ENCODE measurements around the gene EFNA4. TPM values are rescaled to one million over a fixed set of nuclear protein-coding genes. Genes with fewer than 3 reads are reported as not detected.
A peak's percentile ranks its signal among the peaks of the same experiment; 100 is the strongest.

EFNA4 gene
- total RNA-seq, 1 donor from 2014 or later = 2.6 TPM

DNA sequence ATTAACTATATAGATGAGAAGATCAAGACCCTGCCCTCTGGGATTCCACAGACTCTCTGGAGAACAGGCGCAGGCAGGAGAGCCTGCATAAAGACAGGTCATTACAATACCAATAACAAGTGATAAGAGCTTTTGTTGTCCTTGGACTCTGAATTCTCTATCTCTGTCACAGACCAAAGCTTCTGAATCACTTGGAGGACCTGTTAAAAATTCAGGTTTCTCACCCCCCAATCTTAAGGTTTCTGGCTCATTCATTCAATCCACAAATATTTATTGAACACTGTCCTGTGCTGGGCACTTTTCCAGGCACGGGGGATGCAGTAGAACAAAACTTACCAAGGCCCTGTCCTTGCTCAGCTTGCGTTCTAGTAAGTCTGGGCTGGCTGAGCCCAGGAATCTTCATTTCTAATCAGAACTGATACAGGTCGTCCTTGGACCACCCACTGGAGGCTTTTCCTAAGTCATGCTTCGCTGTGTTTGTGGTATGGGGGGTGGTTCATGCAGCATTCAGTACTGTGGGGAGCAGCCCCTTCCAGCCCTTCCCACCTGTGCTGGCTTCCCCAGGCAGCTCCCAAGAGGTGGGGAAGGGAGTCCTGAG lies 1.4 kb downstream of the EFNA4 start:
- ATAC-seq (ENCODE audit: poor library complexity) = no peak
- DNase-seq = no peak
- intact Hi-C loops (cut with DNase I) = loop anchor here (5.0 kb wide), 1 partner anchor 103 kb away; the partner anchor contains the start of gene PYGO2

DNA sequence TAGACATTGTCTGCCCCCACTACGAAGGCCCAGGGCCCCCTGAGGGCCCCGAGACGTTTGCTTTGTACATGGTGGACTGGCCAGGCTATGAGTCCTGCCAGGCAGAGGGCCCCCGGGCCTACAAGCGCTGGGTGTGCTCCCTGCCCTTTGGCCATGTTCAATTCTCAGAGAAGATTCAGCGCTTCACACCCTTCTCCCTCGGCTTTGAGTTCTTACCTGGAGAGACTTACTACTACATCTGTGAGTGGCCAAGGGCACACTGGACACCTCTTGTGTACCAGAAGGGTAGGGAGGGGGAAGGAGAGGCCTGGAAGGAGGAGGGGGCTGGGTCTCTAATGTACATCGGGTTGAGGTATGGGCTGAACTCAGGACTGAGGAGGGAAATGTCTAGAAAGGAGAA lies 3.2 kb downstream of the EFNA4 start:
- DNase-seq = no peak
- intact Hi-C loops (cut with DNase I) = no loop called here
- ATAC-seq (ENCODE audit: poor library complexity) = no peak

DNA sequence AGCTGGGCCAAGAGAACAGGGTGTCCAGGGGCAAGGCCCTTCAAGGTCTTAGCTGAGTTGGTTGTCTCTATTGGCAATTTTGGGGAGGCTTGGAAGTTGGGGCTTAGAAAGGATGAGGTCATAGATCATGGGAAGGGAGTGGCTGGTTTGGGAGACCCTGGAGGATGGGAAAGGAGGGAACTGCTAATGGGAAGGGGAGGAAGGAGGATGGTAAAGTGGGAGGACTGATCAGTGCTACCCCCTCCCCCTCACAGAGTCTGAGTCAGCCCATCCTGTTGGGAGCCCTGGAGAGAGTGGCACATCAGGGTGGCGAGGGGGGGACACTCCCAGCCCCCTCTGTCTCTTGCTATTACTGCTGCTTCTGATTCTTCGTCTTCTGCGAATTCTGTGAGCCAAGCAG lies 5.1 kb downstream of the EFNA4 start:
- no peak for ATAC-seq (ENCODE audit: poor library complexity)
- intact Hi-C loops (cut with DNase I) = no loop called here

DNA sequence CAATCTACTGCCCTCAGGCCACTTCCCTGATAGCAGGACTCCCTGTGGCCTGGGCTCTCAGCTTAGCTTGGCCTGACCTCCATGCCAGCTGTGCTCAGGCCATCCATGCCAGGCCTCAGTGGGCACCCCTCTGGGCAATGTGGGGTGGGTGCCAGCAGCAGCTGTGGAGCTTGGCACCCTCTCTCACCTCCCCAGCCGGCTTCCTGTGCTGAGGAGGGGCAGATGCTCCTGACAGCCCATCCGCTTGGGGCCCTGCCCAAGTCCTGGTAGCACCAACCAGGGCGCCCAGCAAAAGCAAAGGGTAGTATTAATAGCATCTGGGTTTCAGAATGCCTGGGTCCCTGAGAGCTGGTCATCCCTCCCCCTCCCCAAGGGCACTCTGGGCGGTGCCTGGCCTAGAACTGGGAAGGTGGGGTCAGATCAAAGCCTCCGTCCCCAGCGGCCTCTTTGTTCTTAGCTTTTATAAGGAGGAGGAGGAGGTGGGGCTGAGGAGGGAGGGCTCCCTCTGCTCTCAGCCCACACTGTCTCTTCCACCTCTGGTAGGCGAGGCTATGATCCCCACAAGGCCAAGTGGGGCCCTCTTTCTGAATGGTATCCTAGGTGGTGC lies 6.1 kb downstream of the EFNA4 start:
- intact Hi-C loops (cut with DNase I) = no loop called here
- ATAC-seq (ENCODE audit: poor library complexity) (no peak), DNase-seq (no peak)

More for the DNA sequence above, 5.1 kb downstream of the EFNA4 start:
- no peak for DNase-seq

DNA sequence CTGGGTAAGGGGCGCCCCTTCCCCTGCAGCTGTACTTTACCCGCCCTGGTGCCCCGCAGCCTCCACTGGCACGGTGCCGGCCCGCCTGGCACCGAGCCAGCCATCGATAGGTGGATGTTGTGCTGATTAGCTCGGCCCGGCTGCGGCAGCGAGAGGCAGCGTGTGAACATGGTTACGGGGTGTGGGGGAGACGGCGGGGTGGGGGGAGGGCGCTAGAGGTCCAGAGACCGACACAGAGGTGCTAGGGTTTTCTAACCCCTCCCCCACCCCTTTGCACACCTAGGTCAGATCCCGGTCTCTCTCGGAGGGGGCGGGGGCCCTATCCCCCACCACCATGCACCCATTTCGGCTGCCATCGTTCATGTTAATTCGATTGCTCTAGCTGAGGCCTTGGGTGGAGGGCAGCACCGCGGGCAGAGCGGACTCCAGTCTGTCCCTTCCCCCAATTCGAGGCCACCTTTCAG lies 6.7 kb downstream of the EFNA4 start:
- DNase-seq = no peak
- no peak for ATAC-seq (ENCODE audit: poor library complexity)
- intact Hi-C loops (cut with DNase I) = no loop called here

DNA sequence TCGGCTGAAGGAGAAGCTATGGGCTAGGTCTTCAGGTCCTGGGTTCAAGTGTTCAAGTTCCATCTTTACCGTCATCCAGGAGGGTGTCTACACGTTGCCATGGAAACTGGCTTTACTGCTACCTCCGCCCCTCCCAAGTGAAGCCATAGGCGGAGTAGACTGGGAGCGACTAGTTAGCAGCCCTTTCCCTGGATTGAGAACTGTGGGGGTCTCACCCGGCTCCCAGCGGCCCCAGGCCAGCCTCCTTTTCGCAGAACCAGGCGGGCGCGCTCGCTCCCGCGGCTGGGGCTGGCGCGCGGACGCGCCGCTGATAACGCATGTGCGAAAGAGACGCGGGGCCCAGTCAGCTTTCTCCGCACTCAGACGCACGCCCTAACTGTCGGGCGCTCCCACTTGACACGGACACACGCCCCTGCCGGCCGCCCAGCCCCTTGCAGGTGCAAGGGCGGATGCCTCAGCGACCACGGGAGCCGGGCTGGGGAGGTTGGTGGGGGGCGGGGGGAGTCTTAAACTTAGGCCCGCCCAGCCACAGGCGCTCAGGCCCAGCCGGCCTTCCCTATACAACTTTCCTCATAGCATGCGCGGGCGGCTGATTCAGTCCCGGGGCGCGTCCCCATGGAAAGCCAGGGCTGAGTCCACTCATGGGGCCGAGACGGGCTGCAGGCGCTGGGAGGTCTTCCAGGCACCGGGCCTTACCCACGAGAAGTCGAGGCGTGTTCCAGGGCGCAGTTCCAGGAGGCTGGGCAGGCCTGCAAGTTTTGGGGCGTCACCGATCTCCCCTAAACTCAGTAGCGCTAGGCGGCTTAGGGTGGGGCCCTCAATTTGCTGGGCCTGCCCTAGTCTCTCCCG lies 7.4 kb downstream of the EFNA4 start:
- intact Hi-C loops (cut with DNase I) = no loop called here
- DNase-seq (peak; percentile 90), ATAC-seq (ENCODE audit: poor library complexity) (peak; percentile 93)

DNA sequence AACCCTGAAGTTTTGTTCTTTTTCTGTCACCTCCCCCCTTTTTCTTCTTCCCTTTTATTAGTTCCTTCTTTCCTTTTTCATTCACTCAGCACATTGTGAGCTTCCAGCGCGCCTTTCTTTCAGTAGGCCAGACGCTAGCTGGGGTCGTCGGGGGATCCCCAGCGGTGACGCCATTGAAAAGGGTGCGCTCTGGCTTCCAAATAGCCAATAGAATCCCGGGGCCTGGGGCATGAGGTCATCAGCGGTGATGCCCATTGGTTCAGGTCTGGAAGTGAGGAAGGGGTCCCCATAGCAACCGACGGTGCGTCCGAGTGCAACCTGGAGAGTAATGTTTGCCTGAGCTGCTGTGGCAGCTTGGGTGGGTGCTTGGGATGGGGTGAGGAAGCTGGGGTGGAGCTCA lies 8.2 kb downstream of the EFNA4 start:
- intact Hi-C loops (cut with DNase I) = no loop called here
- no peak for ATAC-seq (ENCODE audit: poor library complexity)
- DNase-seq = peak; percentile 26

DNA sequence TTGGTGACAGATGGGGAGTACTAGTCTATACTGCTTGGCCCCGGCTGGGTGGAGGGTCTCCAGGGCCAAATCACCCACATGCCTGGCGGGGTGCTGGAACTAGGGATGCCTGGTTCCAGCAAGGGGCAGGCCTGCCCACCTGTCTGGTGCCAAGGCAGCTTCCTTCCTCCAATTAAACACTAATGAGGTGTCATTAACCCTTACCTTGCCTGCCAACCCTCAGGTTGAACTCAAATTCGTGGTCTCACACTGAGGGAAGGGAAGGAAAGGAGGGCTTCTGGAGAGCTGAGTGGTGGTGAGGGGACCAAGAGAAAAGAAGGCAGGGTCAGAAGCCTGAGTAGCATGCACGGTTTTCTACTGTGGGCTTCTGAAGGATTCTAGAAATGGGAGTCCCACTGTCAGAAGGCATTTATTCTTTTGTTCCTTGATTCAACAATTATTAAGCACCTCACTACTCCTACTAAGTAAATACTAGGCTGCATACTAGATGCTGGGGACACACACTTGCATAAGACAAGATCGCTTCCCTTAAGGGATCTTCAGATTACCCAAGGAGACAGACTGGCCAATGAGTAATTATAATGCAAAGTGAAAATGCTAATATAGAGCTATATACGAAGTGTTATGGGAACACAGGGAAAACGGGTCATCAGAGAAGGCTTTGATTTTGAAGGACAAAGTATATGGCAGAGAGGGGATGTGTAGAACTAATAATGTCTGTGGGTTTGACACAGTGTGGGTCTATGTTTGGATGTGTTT lies 9.2 kb downstream of the EFNA4 start:
- ATAC-seq (ENCODE audit: poor library complexity) = no peak

DNA sequence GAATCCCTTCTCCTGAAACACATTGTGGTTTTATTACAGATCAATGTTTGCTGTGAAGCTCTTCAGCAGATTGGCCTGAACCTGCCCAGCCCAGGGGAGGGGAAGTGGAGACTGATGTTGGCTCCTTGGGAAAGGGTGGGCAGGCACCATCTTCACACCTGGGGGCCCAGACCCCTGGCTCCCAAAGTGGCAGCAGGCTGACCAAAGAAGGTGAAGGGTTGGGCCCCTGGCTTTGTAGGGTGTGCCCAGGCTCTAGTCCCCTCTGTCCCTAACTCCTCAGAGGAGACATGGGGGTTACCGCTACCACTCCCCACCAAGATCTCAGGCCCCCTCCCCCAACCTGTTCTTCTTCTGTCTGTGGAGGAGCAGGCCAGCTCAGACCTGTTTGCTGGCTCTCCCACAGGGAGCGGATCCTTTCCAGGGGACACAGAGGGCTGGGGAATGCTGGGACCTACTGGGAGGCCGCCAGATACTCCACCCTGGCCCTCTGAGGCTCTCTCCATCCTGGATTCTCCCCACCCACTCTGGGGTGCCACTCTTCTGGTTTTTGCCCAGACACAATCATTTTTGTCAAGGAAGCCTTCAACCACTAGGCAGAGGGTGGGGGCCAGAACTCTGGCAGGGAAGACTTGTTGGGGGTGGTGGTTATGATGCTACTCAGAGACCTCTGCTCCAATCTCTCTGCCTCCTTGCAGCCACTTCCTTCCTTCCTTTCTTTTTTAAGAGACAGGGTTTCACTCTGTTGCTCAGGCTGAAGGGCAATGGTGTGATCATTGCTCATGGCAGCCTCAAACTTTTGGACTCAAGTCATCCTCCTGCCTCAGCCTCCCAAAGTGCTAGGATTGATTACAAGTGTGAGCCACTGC lies 10.1 kb downstream of the EFNA4 start:
- DNase-seq (peak; percentile 10), ATAC-seq (ENCODE audit: poor library complexity) (no peak)
- intact Hi-C loops (cut with DNase I) = no loop called here

More for the DNA sequence above, 9.2 kb downstream of the EFNA4 start:
- intact Hi-C loops (cut with DNase I) = no loop called here
- DNase-seq = no peak

DNA sequence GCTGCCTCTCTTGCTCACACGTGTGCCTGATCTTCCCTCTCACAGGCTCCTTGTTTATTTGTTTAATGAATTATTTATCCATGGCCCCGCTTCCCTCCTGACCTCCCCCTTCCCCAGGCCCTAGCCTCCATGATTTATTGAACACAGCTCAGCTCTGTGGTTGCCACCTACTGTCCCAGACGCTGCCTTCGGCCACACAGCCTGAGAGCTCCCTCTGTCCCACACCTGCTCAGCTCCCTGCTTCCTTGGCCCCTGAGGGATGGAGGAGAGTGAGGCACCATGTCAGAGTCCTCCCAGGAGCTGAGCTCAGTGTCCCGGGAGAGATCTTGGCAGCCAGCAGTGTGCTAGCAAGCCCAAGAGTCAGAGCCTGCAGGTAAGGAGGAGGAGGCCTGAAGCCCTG lies 12.0 kb downstream of the EFNA4 start:
- no peak for ATAC-seq (ENCODE audit: poor library complexity)
- intact Hi-C loops (cut with DNase I) = no loop called here
- DNase-seq = no peak

DNA sequence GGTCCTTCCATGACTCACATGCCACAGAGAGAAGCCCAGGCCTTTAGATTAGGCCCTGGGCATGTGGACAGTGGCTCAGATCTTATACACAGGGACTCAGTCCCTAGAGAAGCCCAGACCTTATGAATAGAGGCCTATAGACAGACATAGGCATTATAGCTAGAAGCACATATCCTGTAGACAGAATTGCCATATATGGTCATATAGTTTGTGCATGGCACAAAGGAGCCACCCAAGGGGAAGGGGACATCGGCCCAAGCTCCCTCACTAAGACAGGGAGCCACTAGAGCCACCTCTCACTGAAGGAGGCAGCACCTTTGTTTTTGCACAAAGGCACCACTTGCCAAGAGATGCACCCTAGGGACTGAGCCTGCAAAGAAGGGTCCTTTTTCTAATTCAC lies 12.8 kb downstream of the EFNA4 start:
- ATAC-seq (ENCODE audit: poor library complexity) (no peak), DNase-seq (no peak)
- intact Hi-C loops (cut with DNase I) = no loop called here

DNA sequence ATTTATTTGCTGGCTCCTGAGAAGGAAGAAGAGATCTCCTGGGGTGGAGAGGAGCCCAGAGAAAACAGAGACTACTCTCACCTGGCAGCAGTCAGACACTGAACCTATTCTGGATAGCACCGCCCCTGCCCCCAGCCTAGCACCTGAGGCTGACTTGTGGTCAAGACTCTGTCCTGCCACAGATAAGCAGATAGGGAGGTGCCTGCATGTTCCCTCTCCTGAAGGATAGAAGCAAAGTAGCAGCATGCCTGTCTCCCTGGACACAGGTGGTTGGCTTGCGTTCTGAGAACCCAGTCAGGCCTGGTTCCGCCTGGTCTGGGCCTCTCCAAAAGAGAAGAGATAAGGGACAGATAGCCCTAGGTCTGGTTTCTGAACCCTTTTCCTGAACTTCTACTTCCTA lies 13.8 kb downstream of the EFNA4 start:
- ATAC-seq (ENCODE audit: poor library complexity) = no peak
- intact Hi-C loops (cut with DNase I) = no loop called here
- DNase-seq = no peak

DNA sequence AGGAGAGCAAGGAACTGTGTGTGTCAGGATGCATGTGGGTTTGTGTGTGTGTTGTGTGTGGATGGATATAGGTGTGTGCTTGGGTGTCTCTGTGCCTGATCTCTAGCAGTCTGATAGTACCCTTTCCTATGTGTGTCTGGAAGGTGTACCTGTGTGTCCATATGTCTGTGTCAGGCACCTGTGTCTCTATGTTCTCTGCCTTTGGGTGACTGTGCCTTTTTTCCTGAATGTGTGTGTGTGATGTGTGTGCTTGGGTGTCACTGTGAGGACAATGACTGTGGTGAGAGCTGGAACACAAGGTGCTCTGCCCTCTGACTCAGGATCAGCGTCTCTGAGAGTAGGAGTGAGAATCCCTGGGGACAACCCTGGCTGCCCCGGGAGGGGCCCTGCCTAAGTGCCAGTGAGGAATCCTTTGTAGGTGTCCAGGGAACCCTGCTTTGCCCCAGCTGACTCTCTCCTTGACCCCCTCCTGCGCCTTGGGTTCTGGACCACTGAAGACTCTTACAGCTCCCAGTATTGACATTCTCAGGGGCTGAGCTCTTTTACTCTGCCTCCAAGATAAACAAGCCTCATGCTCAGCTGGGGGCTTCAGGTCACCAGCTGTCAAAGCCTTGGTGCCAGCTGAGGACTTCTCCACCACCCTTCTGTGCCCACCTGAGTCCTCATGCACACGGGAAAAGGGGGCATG lies 14.4 kb downstream of the EFNA4 start:
- no peak for DNase-seq
- intact Hi-C loops (cut with DNase I) = no loop called here

DNA sequence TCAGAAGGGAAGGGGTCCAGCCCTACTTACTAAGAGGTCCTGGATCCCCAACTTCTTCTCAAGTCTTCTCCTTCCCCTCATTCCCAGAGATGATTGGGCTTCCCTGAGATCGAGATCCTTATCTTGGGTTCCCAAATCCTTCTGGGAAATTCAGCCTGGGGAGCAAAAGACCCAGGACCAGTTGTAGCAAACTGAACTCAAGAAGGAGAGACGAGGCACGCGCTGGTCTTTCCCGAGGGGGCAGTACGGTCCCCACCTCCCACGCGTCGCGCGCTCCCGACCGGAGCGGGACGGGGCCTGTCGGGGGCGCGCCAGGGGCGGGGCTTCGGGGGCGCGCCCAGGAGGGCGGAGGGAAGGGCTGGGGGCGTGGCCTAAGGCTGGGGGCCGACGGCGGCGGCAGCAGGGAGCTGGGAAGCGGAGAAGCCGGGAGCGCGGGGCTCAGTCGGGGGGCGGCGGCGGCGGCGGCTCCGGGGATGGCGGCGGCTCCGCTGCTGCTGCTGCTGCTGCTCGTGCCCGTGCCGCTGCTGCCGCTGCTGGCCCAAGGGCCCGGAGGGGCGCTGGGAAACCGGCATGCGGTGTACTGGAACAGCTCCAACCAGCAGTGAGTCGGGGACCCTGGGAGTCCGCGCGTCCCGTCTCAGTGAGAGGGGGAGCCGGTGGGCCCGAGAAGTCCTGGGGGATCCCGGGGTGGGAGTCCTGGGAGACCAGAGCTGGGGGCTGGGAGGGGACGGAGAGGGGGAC lies 15.1 kb downstream of the EFNA4 start, which contains the start of gene EFNA3:
EFNA3 (plus strand) TSS at position 369 of the 741 bp plus-strand sequence; CDS start at position 474, 105 bp downstream.
- intact Hi-C loops (cut with DNase I) = no loop called here
- ATAC-seq (ENCODE audit: poor library complexity) (peak; percentile 84), DNase-seq (peak; percentile 80)

More for the DNA sequence above, 14.4 kb downstream of the EFNA4 start:
- no peak for ATAC-seq (ENCODE audit: poor library complexity)

DNA sequence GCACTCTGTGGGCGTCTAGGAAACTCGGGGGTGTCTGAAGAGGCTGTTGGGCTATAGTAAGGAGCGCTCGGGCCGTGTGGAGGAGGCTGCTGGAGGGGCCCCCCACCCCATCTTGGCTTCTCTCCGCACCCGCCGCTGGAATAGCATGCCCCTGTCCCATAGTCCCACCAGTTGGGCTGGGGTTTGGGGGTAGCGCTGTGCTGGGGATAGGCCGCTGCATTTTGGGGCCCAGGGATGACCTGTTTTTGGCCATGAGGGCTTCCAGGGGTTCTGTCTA lies 15.6 kb downstream of the EFNA4 start:
- DNase-seq = no peak
- intact Hi-C loops (cut with DNase I) = no loop called here
- ATAC-seq (ENCODE audit: poor library complexity) = no peak

DNA sequence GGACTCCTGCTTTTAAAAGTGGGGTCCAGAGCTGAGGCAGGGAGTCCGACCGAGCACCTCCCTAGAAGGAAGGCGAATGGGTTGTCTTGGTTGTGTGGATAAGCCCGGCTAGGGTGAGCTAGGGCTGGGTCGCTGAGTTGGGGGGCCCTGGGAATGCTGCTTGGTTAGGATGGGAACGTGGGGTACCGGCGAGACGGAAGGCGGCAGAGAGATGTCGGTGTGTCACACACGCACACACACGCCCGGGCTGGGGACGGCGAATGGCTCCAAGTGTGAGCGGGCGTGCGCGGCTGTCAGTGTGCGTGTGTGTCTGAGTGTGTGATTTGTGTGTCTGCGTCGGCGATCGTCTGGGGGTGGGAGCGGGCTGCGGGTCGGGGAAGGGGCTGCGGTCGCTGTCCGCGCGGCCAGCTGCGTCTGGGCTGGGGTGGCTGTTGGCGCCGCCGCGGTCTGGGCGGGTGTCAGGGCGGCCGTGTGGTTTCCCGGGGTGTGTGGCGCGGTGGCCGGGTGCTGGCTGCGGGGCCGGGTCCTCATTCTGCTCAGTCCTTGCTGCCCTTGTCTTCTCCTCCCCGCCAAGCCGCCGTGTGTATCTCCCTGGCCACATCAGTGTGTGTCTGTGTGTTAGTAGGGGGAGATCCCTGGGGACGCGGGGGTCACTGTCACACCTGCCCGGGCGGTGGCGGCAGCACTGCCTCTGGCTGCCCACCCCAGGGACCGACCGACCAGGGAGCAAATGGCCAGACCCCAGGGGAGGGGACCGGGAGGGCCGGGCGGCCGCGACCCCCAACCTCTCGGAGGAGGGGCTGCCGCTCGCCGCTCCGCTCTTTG lies 16.2 kb downstream of the EFNA4 start:
- peak; percentile 47 for DNase-seq
- intact Hi-C loops (cut with DNase I) = loop anchor here (5.0 to 10.0 kb wide), 2 partner anchors 32 to 175 kb away; no protein-coding TSS in a partner anchor
- ATAC-seq (ENCODE audit: poor library complexity) = peak; percentile 2
